HG03432 (cell line): ENCODE results near the gene PDE3B.
"Not testable (repeated sequence)": the region's sequence is repeated elsewhere in the genome, so short reads cannot be mapped to it uniquely, and the experiment has no call there.

Experiments
- ATAC-seq: cut with Tn5 transposase; IDR thresholded peaks from one replicate; pipeline ENCODE4 v1.9.1; 2021; ENCODE audit warnings: mild to moderate bottlenecking, moderate library complexity; ENCODE audit not compliant: unreplicated experiment

The PDE3B gene

GRCh38 chr11:14673824-14674405 lies 30.3 kb downstream of the PDE3B start:
- ATAC-seq = no peak

DNA sequence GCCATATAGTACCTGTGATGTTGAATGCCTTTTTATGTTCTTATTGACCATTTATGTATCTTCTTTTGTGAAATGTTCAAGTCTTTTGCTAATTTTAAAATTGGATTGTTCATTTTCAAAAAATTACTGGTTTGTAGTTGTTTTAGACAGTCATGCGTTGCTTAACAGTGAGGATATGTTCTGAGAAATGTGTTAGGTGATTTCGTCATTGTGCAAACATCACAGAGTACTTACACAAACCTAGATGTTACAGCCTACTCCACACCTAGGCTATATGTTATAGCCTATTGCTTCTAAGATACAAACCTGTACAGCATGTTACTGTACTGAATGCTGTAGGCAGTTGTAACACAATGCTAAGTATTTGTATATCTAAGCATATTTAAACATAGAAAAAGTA lies 32.5 kb downstream of the PDE3B start:
- ATAC-seq = no peak

- no peak for ATAC-seq
These were observed 33.5 kb downstream of the PDE3B start for GRCh38 chr11:14677146-14677545.

DNA sequence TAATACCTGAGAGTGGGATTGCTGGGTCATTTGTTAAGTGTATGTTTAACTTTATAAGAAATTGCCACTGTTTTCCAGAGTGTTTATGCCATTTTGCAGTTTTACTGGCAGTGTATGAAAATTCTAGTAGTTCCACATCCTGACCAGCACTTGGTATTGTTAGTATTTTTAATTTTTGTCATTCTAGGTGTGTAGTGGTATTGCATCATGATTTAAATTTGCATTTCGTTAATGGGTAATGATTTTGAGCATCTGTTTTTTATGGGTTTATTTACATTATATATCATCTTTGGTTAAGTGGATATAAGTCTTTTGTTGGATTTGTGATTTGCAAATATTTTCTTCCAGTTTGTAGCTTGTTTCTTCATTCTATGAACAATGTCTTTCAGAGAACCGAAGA lies 34.7 kb downstream of the PDE3B start:
- no peak for ATAC-seq

DNA sequence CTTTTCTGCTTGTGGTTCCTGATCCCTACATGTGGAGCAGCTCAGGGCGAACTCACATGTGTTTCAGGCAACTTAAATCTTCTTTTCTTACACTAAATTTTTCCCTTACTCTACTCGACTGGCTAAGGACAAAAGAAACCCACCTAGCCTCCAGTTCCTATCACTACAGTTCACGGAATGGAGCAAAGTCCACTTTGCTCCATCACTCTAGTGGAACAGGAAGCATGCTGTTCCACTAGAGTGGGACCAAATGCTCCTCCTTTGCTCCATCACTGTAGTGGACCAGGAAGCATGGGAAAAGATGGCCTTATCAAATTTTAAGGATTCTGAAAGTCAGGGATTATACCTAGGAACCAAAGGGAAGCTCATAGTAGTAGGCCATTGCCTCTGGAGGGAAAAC lies 36.1 kb downstream of the PDE3B start:
- no peak for ATAC-seq

GRCh38 chr11:14684234-14684915 lies 40.8 kb downstream of the PDE3B start:
- ATAC-seq = not testable (repeated sequence)

GRCh38 chr11:14687456-14687855 lies 43.9 kb downstream of the PDE3B start:
- no peak for ATAC-seq

- no peak for ATAC-seq
These were observed 44.5 kb downstream of the PDE3B start for GRCh38 chr11:14687943-14688627.

DNA sequence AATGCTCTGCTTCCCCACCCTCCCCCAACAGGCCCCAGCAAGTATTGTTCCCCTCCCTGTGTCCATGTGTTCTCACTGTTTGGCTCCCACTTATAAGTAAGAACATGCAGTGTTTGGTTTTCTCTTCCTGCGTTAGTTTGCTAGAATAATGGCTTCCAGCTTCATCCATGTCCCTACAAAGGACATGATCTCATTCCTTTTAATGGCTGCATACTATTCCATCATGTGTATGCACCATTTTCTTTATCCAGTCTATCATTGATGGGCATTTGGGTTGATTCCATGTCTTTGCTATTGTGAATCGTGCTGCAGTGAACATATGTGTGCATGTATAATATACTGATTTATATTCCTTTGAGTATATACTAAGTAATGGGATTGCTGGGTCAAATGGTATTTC lies 52.1 kb downstream of the PDE3B start:
- not testable (repeated sequence) for ATAC-seq

DNA sequence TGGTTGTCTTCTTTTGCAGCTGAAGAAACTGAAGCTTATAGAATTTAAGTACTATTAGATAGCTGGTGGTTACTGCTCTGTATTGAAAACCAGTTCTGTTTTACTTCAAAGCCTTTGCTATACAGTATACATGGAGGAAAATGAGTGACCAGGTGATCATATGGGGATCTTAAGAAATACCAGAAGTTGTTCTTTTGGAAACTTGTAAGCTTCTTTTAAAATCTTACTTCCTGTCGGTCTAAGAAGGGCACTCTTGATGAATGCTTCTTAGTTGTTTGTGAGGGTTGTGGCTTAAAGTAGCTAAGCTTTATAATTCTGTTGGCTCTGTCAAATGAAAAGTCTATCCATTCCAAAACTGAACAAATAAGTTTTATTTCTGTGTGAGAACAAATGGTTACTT lies 55.2 kb downstream of the PDE3B start:
- no peak for ATAC-seq

DNA sequence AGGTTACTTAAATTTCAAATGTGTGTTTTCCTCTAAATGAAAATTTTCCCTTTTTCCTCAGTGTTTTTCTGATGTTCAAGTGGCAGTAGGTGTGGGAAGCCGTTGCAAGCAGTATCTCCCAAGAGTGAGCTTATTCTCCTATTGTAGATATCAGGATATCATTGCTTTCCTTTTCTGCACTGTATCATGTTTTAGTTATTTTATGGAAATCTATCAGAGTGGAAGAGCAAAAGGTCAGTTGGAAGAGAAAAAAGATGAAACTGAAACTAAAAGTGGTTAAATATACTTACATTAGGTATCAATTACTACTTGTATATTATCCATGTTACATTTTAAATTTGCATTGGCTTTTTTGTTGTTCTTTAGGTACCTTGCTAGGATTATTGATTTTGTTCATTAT lies 57.0 kb downstream of the PDE3B start:
- ATAC-seq = no peak

DNA sequence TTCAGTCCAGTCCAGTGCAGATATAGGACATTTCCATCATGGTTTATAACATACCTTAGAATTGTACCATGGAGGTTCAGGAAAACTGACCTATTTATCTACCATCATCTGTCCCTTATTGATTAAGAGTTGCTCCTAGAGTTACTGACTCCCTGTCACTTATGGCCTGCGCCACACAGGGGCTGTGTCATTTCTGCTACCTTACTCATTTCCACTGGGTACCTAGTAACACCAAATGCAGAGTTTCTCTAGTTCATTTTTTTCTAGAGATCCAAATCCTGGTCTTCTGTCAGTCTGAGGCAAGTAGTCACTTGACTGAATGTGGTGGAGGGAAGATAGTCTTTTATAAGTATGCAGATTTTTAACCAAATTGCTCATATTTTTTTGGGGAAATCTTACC lies 59.2 kb downstream of the PDE3B start:
- ATAC-seq = no peak

DNA sequence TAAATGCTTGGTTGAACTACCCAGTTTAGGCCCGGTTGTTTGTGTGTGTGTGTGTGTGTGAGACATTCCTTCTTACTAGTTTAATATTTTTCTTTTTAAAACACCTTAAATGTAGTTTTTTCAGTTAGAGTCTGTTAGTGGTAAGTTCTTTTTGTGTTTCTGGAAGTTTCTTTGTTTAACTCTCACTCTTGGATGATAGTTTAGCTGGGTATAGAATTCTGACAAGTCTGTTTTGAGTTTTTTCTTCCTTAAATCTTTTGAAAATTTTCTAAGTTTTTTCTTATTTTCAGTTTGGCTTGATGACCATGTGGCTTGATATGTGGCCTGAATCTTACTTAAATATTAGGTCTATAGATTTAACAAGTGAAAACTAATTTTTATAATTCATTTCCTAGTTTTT lies 60.1 kb downstream of the PDE3B start:
- no peak for ATAC-seq

- ATAC-seq = no peak
These were observed 61.5 kb downstream of the PDE3B start for GRCh38 chr11:14705067-14705466.

- no peak for ATAC-seq
These were observed 70.1 kb downstream of the PDE3B start for GRCh38 chr11:14713496-14714244.

GRCh38 chr11:14715669-14716068 lies 72.1 kb downstream of the PDE3B start:
- ATAC-seq = not testable (repeated sequence)

DNA sequence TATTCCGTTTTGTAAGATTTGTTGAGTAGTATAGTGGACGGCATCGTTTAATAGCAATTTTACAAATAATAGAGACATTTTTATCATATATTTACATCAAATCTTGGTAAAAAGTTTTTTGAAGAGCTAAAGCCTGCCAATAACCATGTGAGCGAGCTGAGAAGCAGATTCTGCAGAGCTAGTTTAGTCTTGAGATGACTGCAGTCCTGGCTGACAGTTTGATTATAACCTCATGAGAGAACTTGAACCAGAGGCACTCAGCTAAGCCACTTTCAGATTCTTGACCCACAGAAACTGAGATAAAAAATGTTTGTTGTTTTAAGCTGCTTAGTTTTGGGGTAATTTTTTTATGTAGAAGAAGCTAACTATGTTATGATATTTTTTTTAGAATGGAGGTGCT lies 78.9 kb downstream of the PDE3B start:
- no peak for ATAC-seq

DNA sequence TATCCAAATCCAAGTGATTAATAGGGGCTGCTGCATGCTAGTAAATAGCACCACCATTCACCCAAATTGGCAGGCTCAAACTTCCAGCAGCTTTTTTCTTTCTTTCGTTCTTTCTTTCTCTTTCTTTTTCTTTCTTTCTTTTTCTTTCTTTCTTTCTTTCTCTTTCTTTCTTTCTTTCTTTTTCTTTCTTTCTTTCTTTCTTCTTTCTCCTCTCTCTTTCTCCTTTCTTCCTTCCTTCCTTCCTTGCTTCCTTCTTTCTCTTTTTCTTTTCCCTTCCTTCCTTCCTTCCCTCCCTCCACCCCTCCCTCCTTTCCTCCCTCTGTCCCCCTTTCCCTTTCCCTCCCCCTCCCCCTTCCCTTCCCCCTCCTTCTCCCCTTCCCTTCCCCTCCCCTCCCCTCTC lies 81.5 kb downstream of the PDE3B start:
- no peak for ATAC-seq

DNA sequence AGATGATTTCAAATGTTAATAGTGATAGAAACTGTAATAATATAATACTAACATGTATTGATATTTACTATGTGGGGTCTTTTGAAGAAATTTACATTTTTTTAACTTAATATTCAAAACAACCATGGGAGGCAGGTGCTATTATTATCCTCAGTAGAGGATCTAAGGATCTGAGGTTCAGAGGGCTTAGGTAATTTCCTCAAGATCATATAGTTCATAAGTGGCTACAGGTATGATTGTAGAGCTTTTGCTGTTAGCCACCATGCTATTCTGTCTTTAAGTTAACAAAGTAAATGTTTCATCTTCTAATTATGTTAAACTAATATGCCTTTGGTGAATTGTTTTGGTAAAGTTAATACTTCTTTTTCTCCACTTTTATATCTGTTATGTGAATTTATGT lies 83.6 kb downstream of the PDE3B start:
- no peak for ATAC-seq

- no peak for ATAC-seq
These were observed 84.1 kb downstream of the PDE3B start for GRCh38 chr11:14727746-14728145.

- ATAC-seq = not testable (repeated sequence)
These were observed 96.9 kb downstream of the PDE3B start for GRCh38 chr11:14740539-14740938.

- no peak for ATAC-seq
These were observed 97.6 kb downstream of the PDE3B start for GRCh38 chr11:14741195-14741594.
